ENCODE results near the gene OR14I1.

DNA sequence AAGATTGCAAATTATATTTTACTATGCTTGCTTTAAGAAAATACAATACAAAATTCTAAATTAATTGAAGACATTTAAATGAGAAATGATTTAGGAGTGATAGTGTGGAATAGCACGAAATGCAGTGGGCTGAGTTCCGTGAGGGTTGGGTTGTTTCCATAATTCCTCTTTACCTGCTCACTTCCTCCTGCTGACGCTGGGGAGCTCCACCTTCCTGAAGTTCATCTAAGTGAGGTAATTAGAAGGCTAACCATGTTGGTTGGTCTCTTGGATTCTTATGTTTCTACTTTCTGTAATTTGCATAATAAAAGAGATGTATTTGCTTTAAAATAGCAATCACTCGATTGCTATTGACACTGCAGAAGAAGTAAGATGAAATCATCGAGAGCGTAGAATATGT, 4.7 kb downstream of the OR14I1 start:
- TF ChIP-seq, protein P1, sequence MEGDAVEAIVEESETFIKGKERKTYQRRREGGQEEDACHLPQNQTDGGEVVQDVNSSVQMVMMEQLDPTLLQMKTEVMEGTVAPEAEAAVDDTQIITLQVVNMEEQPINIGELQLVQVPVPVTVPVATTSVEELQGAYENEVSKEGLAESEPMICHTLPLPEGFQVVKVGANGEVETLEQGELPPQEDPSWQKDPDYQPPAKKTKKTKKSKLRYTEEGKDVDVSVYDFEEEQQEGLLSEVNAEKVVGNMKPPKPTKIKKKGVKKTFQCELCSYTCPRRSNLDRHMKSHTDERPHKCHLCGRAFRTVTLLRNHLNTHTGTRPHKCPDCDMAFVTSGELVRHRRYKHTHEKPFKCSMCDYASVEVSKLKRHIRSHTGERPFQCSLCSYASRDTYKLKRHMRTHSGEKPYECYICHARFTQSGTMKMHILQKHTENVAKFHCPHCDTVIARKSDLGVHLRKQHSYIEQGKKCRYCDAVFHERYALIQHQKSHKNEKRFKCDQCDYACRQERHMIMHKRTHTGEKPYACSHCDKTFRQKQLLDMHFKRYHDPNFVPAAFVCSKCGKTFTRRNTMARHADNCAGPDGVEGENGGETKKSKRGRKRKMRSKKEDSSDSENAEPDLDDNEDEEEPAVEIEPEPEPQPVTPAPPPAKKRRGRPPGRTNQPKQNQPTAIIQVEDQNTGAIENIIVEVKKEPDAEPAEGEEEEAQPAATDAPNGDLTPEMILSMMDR (IDR thresholded peaks at IDR 0.05; ENCODE audit: low read depth, low read length) = no peak
- TF ChIP-seq, protein P2, sequence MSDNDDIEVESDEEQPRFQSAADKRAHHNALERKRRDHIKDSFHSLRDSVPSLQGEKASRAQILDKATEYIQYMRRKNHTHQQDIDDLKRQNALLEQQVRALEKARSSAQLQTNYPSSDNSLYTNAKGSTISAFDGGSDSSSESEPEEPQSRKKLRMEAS (IDR thresholded peaks at IDR 0.05; ENCODE audit: low read depth, low read length) = no peak

Data from NB4 (cell line).